OCI-LY1 (cell line): ENCODE data around the gene EVA1B.

Source experiments
- H2AFZ ChIP-seq: fragments of 200-600 bp; sonication (generic), shearing (Covaris generic); 2 replicates; pipeline ENCODE4 v1.6.0; 2014; ENCODE audit warnings: antibody characterized with exemption, mild to moderate bottlenecking, low read length
- H3F3A ChIP-seq: fragments of 200-600 bp; sonication (generic), shearing (Covaris generic); 2 replicates; pipeline ENCODE4 v1.6.0; 2014; ENCODE audit warnings: mild to moderate bottlenecking, antibody characterized with exemption, low read length, moderate library complexity; ENCODE audit not compliant: insufficient read depth
- H3K27ac ChIP-seq: fragments of 200-600 bp; sonication (generic); 2 replicates; pipeline ENCODE4 v1.5.1; 2014; ENCODE audit warnings: low read length, mixed run types, mild to moderate bottlenecking, low read depth; ENCODE audit not compliant: poor library complexity, severe bottlenecking
- H3K27me3 ChIP-seq: fragments of 200-600 bp; sonication (generic); 2 replicates; pipeline ENCODE4 v1.6.0; 2014; ENCODE audit warnings: antibody characterized with exemption, mild to moderate bottlenecking, low read length, moderate library complexity; ENCODE audit not compliant: insufficient read depth
- H3K36me3 ChIP-seq: fragments of 200-600 bp; sonication (generic); 2 replicates; pipeline ENCODE4 v1.6.1; 2014; ENCODE audit warnings: mild to moderate bottlenecking, antibody characterized with exemption, low read length, moderate library complexity, mixed read lengths; ENCODE audit not compliant: insufficient read depth
- H3K4me1 ChIP-seq: fragments of 200-600 bp; sonication (generic); 2 replicates; pipeline ENCODE4 v1.5.1; 2014; ENCODE audit warnings: mild to moderate bottlenecking, low read length, moderate library complexity; ENCODE audit not compliant: insufficient read depth, severe bottlenecking
- H3K4me2 ChIP-seq: fragments of 200-600 bp; sonication (generic), shearing (Covaris generic); 2 replicates; pipeline ENCODE4 v1.6.1; 2014; ENCODE audit warnings: low read length
- H3K4me3 ChIP-seq: fragments of 200-600 bp; sonication (generic); 2 replicates; pipeline ENCODE4 v1.5.1; 2014; ENCODE audit warnings: low read length, low read depth, mild to moderate bottlenecking, mixed read lengths; ENCODE audit not compliant: poor library complexity, severe bottlenecking
- H3K79me2 ChIP-seq: fragments of 200-600 bp; shearing (Covaris generic); 2 replicates; pipeline ENCODE4 v1.6.1; 2016; ENCODE audit warnings: mixed run types, low read length, mixed read lengths; ENCODE audit not compliant: insufficient read depth
- H3K9ac ChIP-seq: fragments of 200-600 bp; sonication (generic), shearing (Covaris generic); 2 replicates; pipeline ENCODE4 v1.6.1; 2014; ENCODE audit warnings: mild to moderate bottlenecking, low read length, mixed read lengths
- H3K9me2 ChIP-seq: fragments of 200-600 bp; sonication (generic), shearing (Covaris generic); 2 replicates; pipeline ENCODE4 v1.6.1; 2014; ENCODE audit warnings: low read depth, mild to moderate bottlenecking, low read length, mixed read lengths
- H3K9me3 ChIP-seq: fragments of 200-600 bp; shearing (Covaris generic); 2 replicates; pipeline ENCODE4 v1.6.1; 2014; ENCODE audit warnings: low read length, mixed read lengths
- H4K20me1 ChIP-seq: fragments of 200-600 bp; sonication (generic), shearing (Covaris generic); 2 replicates; pipeline ENCODE4 v1.6.0; 2016; ENCODE audit warnings: mild to moderate bottlenecking, low read length; ENCODE audit not compliant: insufficient read depth
- EZH2 ChIP-seq: fragments of 200-600 bp; sonication (generic), shearing (Covaris generic); IDR thresholded peaks from 2 replicates; pipeline ENCODE4 v1.8.0; 2017; ENCODE audit warnings: borderline replicate concordance, mixed run types, mild to moderate bottlenecking, antibody characterized with exemption, low read length, moderate library complexity, mixed read lengths
- TF ChIP-seq, protein P1 (sequence below): fragments of 200-600 bp; sonication (generic), shearing (Covaris generic); IDR thresholded peaks from 2 replicates; pipeline ENCODE4 v1.5.1; 2017; ENCODE audit warnings: mild to moderate bottlenecking, antibody characterized with exemption, low read length, moderate library complexity, mixed read lengths

EVA1B gene

DNA sequence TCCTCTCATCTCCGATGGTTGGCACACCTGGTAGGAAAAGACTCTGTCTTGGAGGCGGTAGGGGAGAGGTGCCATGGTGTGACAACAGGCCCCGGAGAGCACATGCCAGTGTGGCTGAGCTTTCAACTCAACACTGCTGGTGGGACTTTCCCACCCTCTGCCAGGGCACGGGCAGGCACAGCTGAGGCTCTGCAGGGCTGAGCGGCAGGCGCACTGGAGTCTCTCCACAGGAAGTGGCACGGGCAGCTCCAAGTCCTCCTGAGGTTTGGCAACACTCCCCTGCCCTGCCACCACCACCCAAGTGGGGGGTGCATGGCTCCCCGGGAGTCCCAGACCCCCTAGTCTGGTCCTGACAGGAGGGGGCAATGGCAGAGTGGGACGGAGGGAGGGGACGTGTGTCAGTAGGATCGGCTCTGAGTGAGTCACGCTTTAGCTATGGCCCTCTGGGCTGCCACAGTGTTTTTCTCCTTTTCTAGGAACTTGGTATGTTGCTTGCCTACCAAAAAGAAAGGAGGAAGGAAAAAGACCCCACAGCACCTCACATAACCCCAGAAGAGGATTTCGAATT, 27.3 kb upstream of the EVA1B start:
- Histone ChIP-seq H4K20me1 (no peaks in the 10 kb centered on the region), H3K4me2 (no peak overlapping the region; the same call in 1 of the 2 replicates), H3F3A (no peaks in the 10 kb centered on the region), H3K9me2 (no peaks in the 10 kb centered on the region), H3K4me1 (peaks cover 24% of the 10 kb centered on the region), H2AFZ (no peak overlapping the region), H3K27me3 (no peaks in the 10 kb centered on the region), H3K4me3 (no peak overlapping the region), H3K36me3 (peaks cover 75% of the 10 kb centered on the region; the same call in 1 of the 2 replicates), H3K9ac (peak overlapping the region; percentile 21; the same call in 1 of the 2 replicates), H3K79me2 (no peaks in the 10 kb centered on the region), H3K9me3 (no peaks in the 10 kb centered on the region), H3K27ac (peak overlapping the region; percentile 61)
- no peak for TF ChIP-seq EZH2
- TF ChIP-seq, protein P1, sequence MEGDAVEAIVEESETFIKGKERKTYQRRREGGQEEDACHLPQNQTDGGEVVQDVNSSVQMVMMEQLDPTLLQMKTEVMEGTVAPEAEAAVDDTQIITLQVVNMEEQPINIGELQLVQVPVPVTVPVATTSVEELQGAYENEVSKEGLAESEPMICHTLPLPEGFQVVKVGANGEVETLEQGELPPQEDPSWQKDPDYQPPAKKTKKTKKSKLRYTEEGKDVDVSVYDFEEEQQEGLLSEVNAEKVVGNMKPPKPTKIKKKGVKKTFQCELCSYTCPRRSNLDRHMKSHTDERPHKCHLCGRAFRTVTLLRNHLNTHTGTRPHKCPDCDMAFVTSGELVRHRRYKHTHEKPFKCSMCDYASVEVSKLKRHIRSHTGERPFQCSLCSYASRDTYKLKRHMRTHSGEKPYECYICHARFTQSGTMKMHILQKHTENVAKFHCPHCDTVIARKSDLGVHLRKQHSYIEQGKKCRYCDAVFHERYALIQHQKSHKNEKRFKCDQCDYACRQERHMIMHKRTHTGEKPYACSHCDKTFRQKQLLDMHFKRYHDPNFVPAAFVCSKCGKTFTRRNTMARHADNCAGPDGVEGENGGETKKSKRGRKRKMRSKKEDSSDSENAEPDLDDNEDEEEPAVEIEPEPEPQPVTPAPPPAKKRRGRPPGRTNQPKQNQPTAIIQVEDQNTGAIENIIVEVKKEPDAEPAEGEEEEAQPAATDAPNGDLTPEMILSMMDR, result no peak

DNA sequence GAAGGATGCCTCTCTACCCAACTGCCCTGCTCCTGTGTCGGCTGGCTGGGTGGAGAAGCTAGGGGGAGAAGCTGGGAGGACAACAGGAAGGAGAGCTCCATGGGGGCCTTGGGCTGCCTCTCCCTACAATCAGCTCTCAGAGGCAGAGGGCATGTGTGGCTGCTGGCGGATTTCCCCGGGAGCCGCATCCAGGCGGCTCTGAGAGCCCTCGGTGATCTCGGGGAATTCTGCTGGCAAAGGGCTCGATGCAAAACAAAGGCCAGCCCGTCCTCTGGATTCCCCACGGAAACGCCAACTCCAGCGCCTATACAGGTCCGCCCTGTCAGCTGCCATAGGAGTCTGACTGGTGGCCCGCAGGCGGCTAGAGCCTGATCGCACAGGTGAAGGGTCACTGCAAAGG, 26.4 kb upstream of the EVA1B start:
- H3K79me2 ChIP-seq, result no peaks in the 10 kb centered on the region
- H3K27ac ChIP-seq, result peak overlapping the region; percentile 61
- no peak overlapping the region for H3K4me3 ChIP-seq
- no peaks in the 10 kb centered on the region for H3F3A ChIP-seq
- H3K4me2 ChIP-seq, result no peak overlapping the region
- no peaks in the 10 kb centered on the region for H4K20me1 ChIP-seq
- no peaks in the 10 kb centered on the region for H3K9me2 ChIP-seq
- H3K27me3 ChIP-seq, result no peaks in the 10 kb centered on the region
- TF ChIP-seq EZH2, result no peak
- TF ChIP-seq, protein P1, result no peak
- peaks cover 24% of the 10 kb centered on the region for H3K4me1 ChIP-seq
- peaks cover 73% of the 10 kb centered on the region; the same call in 1 of the 2 replicates for H3K36me3 ChIP-seq
- H3K9ac ChIP-seq, result no peak overlapping the region
- no peaks in the 10 kb centered on the region for H3K9me3 ChIP-seq
- no peak overlapping the region for H2AFZ ChIP-seq

DNA sequence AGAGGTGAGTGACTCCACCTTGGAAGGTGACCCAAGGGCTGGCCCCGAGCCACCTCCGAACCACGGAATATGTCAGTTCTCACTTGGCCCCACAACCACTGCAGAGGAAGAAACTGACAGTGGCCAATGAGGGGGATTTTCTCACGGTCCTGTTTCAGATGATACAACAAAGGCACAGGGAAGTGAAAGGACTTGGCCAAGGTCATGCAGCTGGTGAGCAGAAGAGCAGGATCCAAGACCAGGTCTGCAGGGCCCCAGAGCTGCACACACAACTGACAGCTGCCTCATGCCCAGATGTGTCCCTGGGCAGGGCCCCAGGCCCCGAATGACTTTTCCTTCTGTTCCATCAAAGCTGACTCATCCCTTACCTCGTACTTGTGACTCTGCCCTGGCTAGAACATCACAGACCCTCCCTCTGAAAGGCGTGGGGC, 25.8 kb upstream of the EVA1B start:
- Histone ChIP-seq H3K27me3 (no peaks in the 10 kb centered on the region), H3F3A (no peaks in the 10 kb centered on the region), H3K4me3 (no peak overlapping the region), H3K4me1 (peaks cover 24% of the 10 kb centered on the region), H3K9me2 (no peaks in the 10 kb centered on the region), H3K9me3 (no peaks in the 10 kb centered on the region), H3K4me2 (no peak overlapping the region), H4K20me1 (no peaks in the 10 kb centered on the region), H2AFZ (no peak overlapping the region), H3K79me2 (no peaks in the 10 kb centered on the region), H3K9ac (no peak overlapping the region), H3K36me3 (peaks cover 68% of the 10 kb centered on the region; the same call in 1 of the 2 replicates), H3K27ac (peak overlapping the region; percentile 61)
- no peak for TF ChIP-seq EZH2
- TF ChIP-seq, protein P1, result no peak
